Tibial artery (tissue), 4 donors: ENCODE measurements around the gene RXYLT1.

Experiments used
- DNase-seq, 2 donors: peaks; one replicate each; pipeline ENCODE4 v3.0.0-alpha.2; 2019
- H3K27ac ChIP-seq, 2 donors: fragments of 200-600 bp; sonication (generic) in 1 of 2; 1 replicate in 1 of 2; 2 replicates in 1 of 2; pipeline ENCODE4 v1.5.1; 2018 to 2019; ENCODE audit warnings: mild to moderate bottlenecking in 1 of 2
- H3K27me3 ChIP-seq, 2 donors: fragments of 200-600 bp; sonication (generic) in 1 of 2; one replicate each; pipeline versions ENCODE4 v1.5.1 to v1.6.0; 2016 to 2019
- H3K36me3 ChIP-seq, 3 donors: fragments of 200-600 bp; sonication (generic) in 2 of 3; one replicate each; pipeline ENCODE4 v1.5.1; 2016 to 2019; ENCODE audit warnings: mild to moderate bottlenecking in 2 of 3
- H3K4me1 ChIP-seq, 4 donors: fragments of 200-600 bp; sonication (generic) in 2 of 4; 1 replicate in 3 of 4; 2 replicates in 1 of 4; pipeline ENCODE4 v1.5.1; 2016 to 2019
- H3K4me3 ChIP-seq, 2 donors: fragments of 200-600 bp; sonication (generic) in 1 of 2; 1 replicate in 1 of 2; 2 replicates in 1 of 2; pipeline ENCODE4 v1.5.1; 2018 to 2019; ENCODE audit warnings: mild to moderate bottlenecking in 2 of 2
- H3K9me3 ChIP-seq, 3 donors: fragments of 200-600 bp; sonication (generic) in 1 of 3; one replicate each; pipeline ENCODE4 v1.5.1; 2016 to 2019
- intact Hi-C: fragments of 100-400 bp; cut with DNase I; formaldehyde crosslinking; loops from one replicate; pipeline ENCODE4 v1.15.0; 2023; ENCODE audit warnings: low total_unique reads
- TF ChIP-seq, protein P1 (sequence below), 2 experiments: fragments of 200-600 bp in 1 of 2; fragments of 450-650 bp in 1 of 2; IDR thresholded peaks; one replicate each; pipeline ENCODE4 v1.5.1; 2017 to 2019; ENCODE audit warnings: antibody characterized with exemption in 2 of 2, mild to moderate bottlenecking in 1 of 2, moderate library complexity in 1 of 2

Gene RXYLT1

DNA sequence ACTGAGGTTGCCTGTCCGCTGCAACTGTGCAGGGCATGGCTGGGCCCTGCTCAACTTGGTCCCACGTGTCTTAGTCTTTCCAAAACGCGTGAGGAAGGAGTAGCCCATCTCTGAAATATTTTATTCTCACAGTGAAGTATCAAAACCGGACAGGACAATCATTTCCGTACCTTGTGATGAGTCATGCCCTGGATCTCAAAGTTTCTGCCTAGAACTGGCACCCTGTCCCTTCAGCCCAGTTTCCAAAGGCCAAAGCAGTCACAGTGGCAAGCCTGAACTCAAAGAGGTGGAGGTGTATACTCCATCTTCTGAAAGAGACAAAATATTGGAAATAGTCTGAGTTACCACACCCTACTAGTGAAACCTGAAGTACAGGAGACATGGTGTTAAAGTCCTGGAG lies 36.3 kb downstream of the RXYLT1 start:
- Histone ChIP-seq H3K27me3 (no peaks in the 10 kb centered on the region), H3K4me1 (no peaks in the 10 kb centered on the region), H3K4me3 (no peak overlapping the region), H3K27ac (no peak overlapping the region), H3K9me3 (no peaks in the 10 kb centered on the region), H3K36me3 (no peaks in the 10 kb centered on the region)
- intact Hi-C loops = no loop called here
- TF ChIP-seq, protein P1, sequence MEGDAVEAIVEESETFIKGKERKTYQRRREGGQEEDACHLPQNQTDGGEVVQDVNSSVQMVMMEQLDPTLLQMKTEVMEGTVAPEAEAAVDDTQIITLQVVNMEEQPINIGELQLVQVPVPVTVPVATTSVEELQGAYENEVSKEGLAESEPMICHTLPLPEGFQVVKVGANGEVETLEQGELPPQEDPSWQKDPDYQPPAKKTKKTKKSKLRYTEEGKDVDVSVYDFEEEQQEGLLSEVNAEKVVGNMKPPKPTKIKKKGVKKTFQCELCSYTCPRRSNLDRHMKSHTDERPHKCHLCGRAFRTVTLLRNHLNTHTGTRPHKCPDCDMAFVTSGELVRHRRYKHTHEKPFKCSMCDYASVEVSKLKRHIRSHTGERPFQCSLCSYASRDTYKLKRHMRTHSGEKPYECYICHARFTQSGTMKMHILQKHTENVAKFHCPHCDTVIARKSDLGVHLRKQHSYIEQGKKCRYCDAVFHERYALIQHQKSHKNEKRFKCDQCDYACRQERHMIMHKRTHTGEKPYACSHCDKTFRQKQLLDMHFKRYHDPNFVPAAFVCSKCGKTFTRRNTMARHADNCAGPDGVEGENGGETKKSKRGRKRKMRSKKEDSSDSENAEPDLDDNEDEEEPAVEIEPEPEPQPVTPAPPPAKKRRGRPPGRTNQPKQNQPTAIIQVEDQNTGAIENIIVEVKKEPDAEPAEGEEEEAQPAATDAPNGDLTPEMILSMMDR (IDR thresholded peaks at IDR 0.05) = no peak
- no peak for DNase-seq

DNA sequence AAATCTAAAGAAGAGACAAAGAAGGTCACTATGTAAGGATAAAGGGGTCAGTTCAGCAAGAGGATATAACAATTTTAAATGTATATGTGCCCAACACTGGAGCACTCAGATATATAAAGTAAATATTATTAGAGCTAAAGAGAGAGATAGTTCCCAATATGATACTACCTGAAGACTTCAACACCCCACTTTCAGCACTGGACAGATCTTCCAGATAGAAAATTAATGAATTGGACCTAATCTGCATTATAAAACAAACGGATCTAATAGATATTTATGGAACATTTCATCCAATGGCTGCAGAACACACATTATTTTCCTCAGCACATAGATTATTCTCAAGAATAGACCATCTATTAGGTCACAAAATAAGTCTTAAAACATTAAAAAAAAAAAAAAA lies 40.7 kb downstream of the RXYLT1 start:
- no peak overlapping the region for H3K4me3 ChIP-seq
- no peaks in the 10 kb centered on the region for H3K9me3 ChIP-seq
- no peaks in the 10 kb centered on the region for H3K27me3 ChIP-seq
- no peaks in the 10 kb centered on the region for H3K4me1 ChIP-seq
- no peak for DNase-seq
- intact Hi-C loops = loop anchor here (5.0 kb wide), 1 partner anchor 437 kb away; no protein-coding TSS in a partner anchor
- TF ChIP-seq, protein P1 (IDR thresholded peaks at IDR 0.05) = no peak
- no peaks in the 10 kb centered on the region for H3K36me3 ChIP-seq
- H3K27ac ChIP-seq = no peak overlapping the region

DNA sequence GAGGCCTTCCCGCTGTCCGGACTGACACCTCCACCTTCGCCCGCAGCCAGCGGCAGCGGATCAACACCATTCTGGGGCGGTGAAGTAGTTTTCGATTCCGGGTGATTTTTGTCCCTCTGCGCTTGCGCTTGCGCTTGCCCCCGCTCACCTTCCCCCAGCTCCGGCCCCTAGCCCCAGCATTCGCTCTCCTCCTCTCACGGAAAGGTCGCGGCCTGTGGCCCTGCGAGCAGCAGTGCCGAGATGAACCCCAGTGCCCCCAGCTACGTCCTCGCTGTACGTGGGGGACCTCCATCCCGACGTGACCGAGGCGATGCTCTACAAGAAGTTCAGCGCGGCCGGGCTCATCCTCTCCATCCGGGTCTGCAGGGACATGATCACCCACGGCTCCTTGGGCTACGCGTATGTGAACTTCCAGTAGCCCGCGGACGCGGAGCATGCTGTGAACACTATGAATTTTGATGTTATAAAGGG lies 42.1 kb downstream of the RXYLT1 start:
- intact Hi-C loops = loop anchor here (5.0 kb wide), 1 partner anchor 435 kb away; no protein-coding TSS in a partner anchor
- no peak for DNase-seq
- Histone ChIP-seq H3K27ac (peak overlapping the region; percentile 5 to 57), H3K4me3 (peak overlapping the region; percentile 56 to 57), H3K27me3 (no peaks in the 10 kb centered on the region), H3K4me1 (no peaks in the 10 kb centered on the region), H3K9me3 (no peaks in the 10 kb centered on the region), H3K36me3 (no peaks in the 10 kb centered on the region)
- TF ChIP-seq, protein P1 (IDR thresholded peaks at IDR 0.05) = no peak

DNA sequence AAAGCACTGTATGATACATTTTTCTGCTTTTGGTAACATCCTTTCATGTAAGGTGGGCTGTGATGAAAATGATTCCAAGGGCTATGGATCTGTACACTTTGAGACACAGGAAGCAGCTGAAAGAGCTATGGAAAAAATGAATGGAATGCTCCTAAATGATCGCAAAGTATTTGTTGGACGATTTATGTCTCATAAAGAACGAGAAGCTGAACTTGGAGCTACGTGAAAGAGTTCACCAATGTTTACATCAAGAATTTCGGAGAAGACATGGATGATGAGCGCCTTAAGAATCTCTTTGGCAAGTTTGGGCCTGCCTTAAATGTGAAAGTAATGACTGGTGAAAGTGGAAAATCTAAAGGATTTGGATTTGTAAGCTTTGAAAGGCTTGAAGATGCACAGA lies 42.6 kb downstream of the RXYLT1 start:
- DNase-seq = no peak
- peak overlapping the region; percentile 56 to 57 for H3K4me3 ChIP-seq
- TF ChIP-seq, protein P1 (IDR thresholded peaks at IDR 0.05) = no peak
- H3K27ac ChIP-seq = peak overlapping the region in 1 of 2 donors; percentile 57
- H3K27me3 ChIP-seq = no peaks in the 10 kb centered on the region
- H3K4me1 ChIP-seq = no peaks in the 10 kb centered on the region
- H3K36me3 ChIP-seq = no peaks in the 10 kb centered on the region
- no peaks in the 10 kb centered on the region for H3K9me3 ChIP-seq
- intact Hi-C loops = loop anchor here (5.0 kb wide), 1 partner anchor 435 kb away; no protein-coding TSS in a partner anchor

DNA sequence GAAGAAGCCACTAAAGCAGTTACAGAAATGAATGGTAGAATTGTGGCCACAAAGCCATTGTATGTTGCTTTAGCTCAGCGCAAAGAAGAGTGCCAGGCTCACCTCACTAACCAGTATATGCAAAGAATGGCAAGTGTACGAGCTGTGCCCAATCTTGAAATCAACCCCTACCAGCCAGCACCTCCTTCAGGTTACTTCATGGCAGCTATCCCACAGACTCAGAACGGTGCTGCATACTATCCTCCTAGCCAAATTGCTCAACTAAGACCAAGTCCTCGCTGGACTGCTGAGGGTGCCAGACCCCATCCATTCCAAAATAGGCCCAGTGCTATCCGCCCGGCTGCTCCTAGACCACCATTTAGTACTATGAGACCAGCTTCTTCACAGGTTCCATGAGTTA lies 43.3 kb downstream of the RXYLT1 start:
- Histone ChIP-seq H3K27me3 (no peaks in the 10 kb centered on the region), H3K4me3 (no peak overlapping the region), H3K9me3 (no peaks in the 10 kb centered on the region), H3K4me1 (no peaks in the 10 kb centered on the region), H3K36me3 (no peaks in the 10 kb centered on the region), H3K27ac (no peak overlapping the region)
- intact Hi-C loops = loop anchor here (5.0 kb wide), 1 partner anchor 434 kb away; no protein-coding TSS in a partner anchor
- TF ChIP-seq, protein P1 (IDR thresholded peaks at IDR 0.05) = no peak
- no peak for DNase-seq
